Measurements from ENCODE around the gene RND2. TPM values are rescaled to one million over a fixed set of nuclear protein-coding genes. Genes with fewer than 3 reads are reported as not detected.

The RND2 gene
- total and polyA plus RNA-seq, 2 of the 13 experiments (the other 11 are each of a cell fraction or from before 2014, with no cell fraction given): 0.05 to 0.11 TPM

GRCh38 chr17:43021741-43022512, 3.1 kb upstream of the RND2 start, which contains the start of gene VAT1 (continued):
- no peak for TF ChIP-seq SCMH1 (CRISPR knock-in tag; IDR thresholded peaks at IDR 0.05; ENCODE audit: borderline replicate concordance)
- peak; percentile 82; the same call in 1 of the 2 replicates for TF ChIP-seq ZNF367 (CRISPR knock-in tag; IDR thresholded peaks at IDR 0.05; ENCODE audit: borderline replicate concordance)
- TF ChIP-seq, protein P1, sequence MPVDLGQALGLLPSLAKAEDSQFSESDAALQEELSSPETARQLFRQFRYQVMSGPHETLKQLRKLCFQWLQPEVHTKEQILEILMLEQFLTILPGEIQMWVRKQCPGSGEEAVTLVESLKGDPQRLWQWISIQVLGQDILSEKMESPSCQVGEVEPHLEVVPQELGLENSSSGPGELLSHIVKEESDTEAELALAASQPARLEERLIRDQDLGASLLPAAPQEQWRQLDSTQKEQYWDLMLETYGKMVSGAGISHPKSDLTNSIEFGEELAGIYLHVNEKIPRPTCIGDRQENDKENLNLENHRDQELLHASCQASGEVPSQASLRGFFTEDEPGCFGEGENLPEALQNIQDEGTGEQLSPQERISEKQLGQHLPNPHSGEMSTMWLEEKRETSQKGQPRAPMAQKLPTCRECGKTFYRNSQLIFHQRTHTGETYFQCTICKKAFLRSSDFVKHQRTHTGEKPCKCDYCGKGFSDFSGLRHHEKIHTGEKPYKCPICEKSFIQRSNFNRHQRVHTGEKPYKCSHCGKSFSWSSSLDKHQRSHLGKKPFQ (CRISPR knock-in tag; IDR thresholded peaks at IDR 0.05; ENCODE audit: insufficient replicate concordance): peak; percentile 96
- peak; percentile 22; the same call in 1 of the 2 replicates for TF ChIP-seq ZIK1 (CRISPR knock-in tag; IDR thresholded peaks at IDR 0.05; ENCODE audit: borderline replicate concordance, low read depth)
- TF ChIP-seq ZNF543 (CRISPR knock-in tag; IDR thresholded peaks at IDR 0.05): peak; percentile 97
- TF ChIP-seq PPARG (CRISPR knock-in tag; conservative IDR thresholded peaks at IDR 0.05): no peak
- TF ChIP-seq ZNF343 (CRISPR knock-in tag; IDR thresholded peaks at IDR 0.05): 0 out of 2 replicates have a peak, but pooled peaks have one; percentile 81
- TF ChIP-seq PLRG1 (conservative IDR thresholded peaks at IDR 0.05): no peak
- TF ChIP-seq MXD3 (CRISPR knock-in tag; IDR thresholded peaks at IDR 0.05): no peak; the same call in none of the 2 replicates
- TF ChIP-seq, protein P2, sequence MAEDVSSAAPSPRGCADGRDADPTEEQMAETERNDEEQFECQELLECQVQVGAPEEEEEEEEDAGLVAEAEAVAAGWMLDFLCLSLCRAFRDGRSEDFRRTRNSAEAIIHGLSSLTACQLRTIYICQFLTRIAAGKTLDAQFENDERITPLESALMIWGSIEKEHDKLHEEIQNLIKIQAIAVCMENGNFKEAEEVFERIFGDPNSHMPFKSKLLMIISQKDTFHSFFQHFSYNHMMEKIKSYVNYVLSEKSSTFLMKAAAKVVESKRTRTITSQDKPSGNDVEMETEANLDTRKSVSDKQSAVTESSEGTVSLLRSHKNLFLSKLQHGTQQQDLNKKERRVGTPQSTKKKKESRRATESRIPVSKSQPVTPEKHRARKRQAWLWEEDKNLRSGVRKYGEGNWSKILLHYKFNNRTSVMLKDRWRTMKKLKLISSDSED (CRISPR knock-in tag; IDR thresholded peaks at IDR 0.05): no peak
- TF ChIP-seq ZNF224 (CRISPR knock-in tag; IDR thresholded peaks at IDR 0.05): peak; percentile 85; the same call in 1 of the 2 replicates
- TF ChIP-seq ZNF44 (CRISPR knock-in tag; IDR thresholded peaks at IDR 0.05): peak; percentile 73; the same call in 1 of the 2 replicates
- peak; percentile 45; the same call in 1 of the 2 replicates for TF ChIP-seq ZSCAN22 (CRISPR knock-in tag; IDR thresholded peaks at IDR 0.05)
- peak; percentile 86; the same call in 1 of the 2 replicates for TF ChIP-seq MYNN (CRISPR knock-in tag; IDR thresholded peaks at IDR 0.05; ENCODE audit: low read depth)
- TF ChIP-seq ZNF441 (CRISPR knock-in tag; IDR thresholded peaks at IDR 0.05; ENCODE audit: borderline replicate concordance): no peak; the same call in 1 of the 2 replicates
- no peak for TF ChIP-seq SIX1 (CRISPR knock-in tag; IDR thresholded peaks at IDR 0.05; ENCODE audit: borderline replicate concordance)
- 0 out of 2 replicates have a peak, but pooled peaks have one; percentile 4 for TF ChIP-seq BHLHE40 (IDR thresholded peaks at IDR 0.05; ENCODE audit: low read length)
- no peak for TF ChIP-seq EP300 (IDR thresholded peaks at IDR 0.05; ENCODE audit: low read depth in 2 of 2, low read length in 2 of 2)
- 0 out of 2 replicates have a peak, but pooled peaks have one; percentile 32 for TF ChIP-seq EP300 (CRISPR knock-in tag; IDR thresholded peaks at IDR 0.05; ENCODE audit: borderline replicate concordance)
- peak; percentile 79; the same call in 1 of the 2 replicates for TF ChIP-seq BRCA1 (CRISPR knock-in tag; IDR thresholded peaks at IDR 0.05)
- peak; percentile 95; the same call in 1 of the 2 replicates for TF ChIP-seq ZBTB46 (CRISPR knock-in tag; IDR thresholded peaks at IDR 0.05; ENCODE audit: borderline replicate concordance)
- peak; percentile 64; the same call in 1 of the 2 replicates for TF ChIP-seq ZNF263 (CRISPR knock-in tag; IDR thresholded peaks at IDR 0.05)
- TF ChIP-seq E2F5 (CRISPR knock-in tag; conservative IDR thresholded peaks at IDR 0.05): no peak
- peak; percentile 18 for TF ChIP-seq FOSL2 (CRISPR knock-in tag; IDR thresholded peaks at IDR 0.05)

All from HepG2 (cell line).